Liver (tissue), 3 donors: Measurements from ENCODE around the gene LEAP2.

Experiments
- FOXA1 ChIP-seq: IDR thresholded peaks from 2 replicates; pipeline ENCODE4 v1.6.1; 2016; ENCODE audit warnings: antibody characterized with exemption
- GABPA ChIP-seq, 2 donors: IDR thresholded peaks in 1 of 2; conservative IDR thresholded peaks in 1 of 2; 2 replicates each; pipeline ENCODE4 v1.6.1; 2016; ENCODE audit warnings: antibody characterized with exemption in 2 of 2, mild to moderate bottlenecking in 1 of 2, moderate library complexity in 1 of 2
- HNF4A ChIP-seq, 2 donors: conservative IDR thresholded peaks; 2 replicates each; pipeline ENCODE4 v1.6.1; 2016; ENCODE audit warnings: antibody characterized with exemption in 2 of 2, mild to moderate bottlenecking in 2 of 2
- JUND ChIP-seq, 2 donors: IDR thresholded peaks; 2 replicates each; pipeline ENCODE4 v1.6.1; 2016; ENCODE audit warnings: antibody characterized with exemption in 2 of 2
- RAD21 ChIP-seq, 2 donors: IDR thresholded peaks; 2 replicates each; pipeline ENCODE4 v1.6.1; 2016; ENCODE audit warnings: antibody characterized with exemption in 2 of 2, mild to moderate bottlenecking in 2 of 2
- SP1 ChIP-seq: IDR thresholded peaks from 2 replicates; pipeline ENCODE4 v1.6.1; 2018; ENCODE audit warnings: antibody characterized with exemption, mild to moderate bottlenecking
- TAF1 ChIP-seq: conservative IDR thresholded peaks from 2 replicates; pipeline ENCODE4 v1.6.1; 2016; ENCODE audit warnings: antibody characterized with exemption, mild to moderate bottlenecking
- YY1 ChIP-seq: IDR thresholded peaks from 2 replicates; pipeline ENCODE4 v1.6.1; 2016; ENCODE audit warnings: antibody characterized with exemption, mild to moderate bottlenecking
- TF ChIP-seq, protein P1 (sequence below): fragments of 150-350 bp; IDR thresholded peaks from 2 replicates; pipeline ENCODE4 v1.5.1; 2017; ENCODE audit warnings: improper control_type of control experiment, low read depth, low read length; ENCODE audit not compliant: missing input control
- TF ChIP-seq, protein P2 (sequence below): IDR thresholded peaks from 2 replicates; pipeline ENCODE4 v1.6.1; 2016; ENCODE audit warnings: antibody characterized with exemption, mild to moderate bottlenecking
- TF ChIP-seq, protein P3 (sequence below): IDR thresholded peaks from 2 replicates; pipeline ENCODE4 v1.6.1; 2016; ENCODE audit warnings: antibody characterized with exemption
- donor health status: healthy.
- donor health status: healthy.

DNA sequence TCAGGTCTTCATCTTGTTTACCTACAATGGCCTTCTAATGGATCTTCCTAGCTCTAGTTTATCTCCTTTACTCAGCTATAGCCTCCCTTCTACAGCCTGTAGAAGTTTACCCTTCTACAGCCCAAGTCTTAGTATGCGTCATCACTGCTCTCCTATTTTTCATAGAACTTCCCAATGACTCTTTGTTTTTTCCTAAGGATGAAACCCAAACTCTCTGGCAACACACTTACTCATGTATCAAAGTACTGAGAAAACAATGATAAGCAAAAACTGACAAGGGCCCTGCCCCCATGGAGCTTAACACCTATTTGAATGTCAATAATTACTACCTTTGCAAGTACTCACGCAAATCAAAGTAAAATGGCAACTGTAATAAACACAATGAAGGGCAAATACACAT is 33.7 kb downstream of the LEAP2 start:
- TF ChIP-seq, protein P1, sequence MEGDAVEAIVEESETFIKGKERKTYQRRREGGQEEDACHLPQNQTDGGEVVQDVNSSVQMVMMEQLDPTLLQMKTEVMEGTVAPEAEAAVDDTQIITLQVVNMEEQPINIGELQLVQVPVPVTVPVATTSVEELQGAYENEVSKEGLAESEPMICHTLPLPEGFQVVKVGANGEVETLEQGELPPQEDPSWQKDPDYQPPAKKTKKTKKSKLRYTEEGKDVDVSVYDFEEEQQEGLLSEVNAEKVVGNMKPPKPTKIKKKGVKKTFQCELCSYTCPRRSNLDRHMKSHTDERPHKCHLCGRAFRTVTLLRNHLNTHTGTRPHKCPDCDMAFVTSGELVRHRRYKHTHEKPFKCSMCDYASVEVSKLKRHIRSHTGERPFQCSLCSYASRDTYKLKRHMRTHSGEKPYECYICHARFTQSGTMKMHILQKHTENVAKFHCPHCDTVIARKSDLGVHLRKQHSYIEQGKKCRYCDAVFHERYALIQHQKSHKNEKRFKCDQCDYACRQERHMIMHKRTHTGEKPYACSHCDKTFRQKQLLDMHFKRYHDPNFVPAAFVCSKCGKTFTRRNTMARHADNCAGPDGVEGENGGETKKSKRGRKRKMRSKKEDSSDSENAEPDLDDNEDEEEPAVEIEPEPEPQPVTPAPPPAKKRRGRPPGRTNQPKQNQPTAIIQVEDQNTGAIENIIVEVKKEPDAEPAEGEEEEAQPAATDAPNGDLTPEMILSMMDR, result no peak
- no peak for TF ChIP-seq JUND (IDR thresholded peaks at IDR 0.05)
- TF ChIP-seq, protein P2, sequence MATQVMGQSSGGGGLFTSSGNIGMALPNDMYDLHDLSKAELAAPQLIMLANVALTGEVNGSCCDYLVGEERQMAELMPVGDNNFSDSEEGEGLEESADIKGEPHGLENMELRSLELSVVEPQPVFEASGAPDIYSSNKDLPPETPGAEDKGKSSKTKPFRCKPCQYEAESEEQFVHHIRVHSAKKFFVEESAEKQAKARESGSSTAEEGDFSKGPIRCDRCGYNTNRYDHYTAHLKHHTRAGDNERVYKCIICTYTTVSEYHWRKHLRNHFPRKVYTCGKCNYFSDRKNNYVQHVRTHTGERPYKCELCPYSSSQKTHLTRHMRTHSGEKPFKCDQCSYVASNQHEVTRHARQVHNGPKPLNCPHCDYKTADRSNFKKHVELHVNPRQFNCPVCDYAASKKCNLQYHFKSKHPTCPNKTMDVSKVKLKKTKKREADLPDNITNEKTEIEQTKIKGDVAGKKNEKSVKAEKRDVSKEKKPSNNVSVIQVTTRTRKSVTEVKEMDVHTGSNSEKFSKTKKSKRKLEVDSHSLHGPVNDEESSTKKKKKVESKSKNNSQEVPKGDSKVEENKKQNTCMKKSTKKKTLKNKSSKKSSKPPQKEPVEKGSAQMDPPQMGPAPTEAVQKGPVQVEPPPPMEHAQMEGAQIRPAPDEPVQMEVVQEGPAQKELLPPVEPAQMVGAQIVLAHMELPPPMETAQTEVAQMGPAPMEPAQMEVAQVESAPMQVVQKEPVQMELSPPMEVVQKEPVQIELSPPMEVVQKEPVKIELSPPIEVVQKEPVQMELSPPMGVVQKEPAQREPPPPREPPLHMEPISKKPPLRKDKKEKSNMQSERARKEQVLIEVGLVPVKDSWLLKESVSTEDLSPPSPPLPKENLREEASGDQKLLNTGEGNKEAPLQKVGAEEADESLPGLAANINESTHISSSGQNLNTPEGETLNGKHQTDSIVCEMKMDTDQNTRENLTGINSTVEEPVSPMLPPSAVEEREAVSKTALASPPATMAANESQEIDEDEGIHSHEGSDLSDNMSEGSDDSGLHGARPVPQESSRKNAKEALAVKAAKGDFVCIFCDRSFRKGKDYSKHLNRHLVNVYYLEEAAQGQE, result no peak
- TF ChIP-seq, protein P3, sequence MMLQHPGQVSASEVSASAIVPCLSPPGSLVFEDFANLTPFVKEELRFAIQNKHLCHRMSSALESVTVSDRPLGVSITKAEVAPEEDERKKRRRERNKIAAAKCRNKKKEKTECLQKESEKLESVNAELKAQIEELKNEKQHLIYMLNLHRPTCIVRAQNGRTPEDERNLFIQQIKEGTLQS, result no peak
- TF ChIP-seq RAD21 (IDR thresholded peaks at IDR 0.05), result no peak
- no peak for TF ChIP-seq FOXA1
- no peak for TF ChIP-seq YY1
- no peak for TF ChIP-seq SP1
- no peak for TF ChIP-seq GABPA (IDR thresholded peaks at IDR 0.05 in 1 of 2, conservative IDR thresholded peaks at IDR 0.05 in 1 of 2)
- no peak for TF ChIP-seq HNF4A (conservative IDR thresholded peaks at IDR 0.05)
- no peak for TF ChIP-seq TAF1
